ENCODE results near the gene GRIN2A.

Gene GRIN2A

DNA sequence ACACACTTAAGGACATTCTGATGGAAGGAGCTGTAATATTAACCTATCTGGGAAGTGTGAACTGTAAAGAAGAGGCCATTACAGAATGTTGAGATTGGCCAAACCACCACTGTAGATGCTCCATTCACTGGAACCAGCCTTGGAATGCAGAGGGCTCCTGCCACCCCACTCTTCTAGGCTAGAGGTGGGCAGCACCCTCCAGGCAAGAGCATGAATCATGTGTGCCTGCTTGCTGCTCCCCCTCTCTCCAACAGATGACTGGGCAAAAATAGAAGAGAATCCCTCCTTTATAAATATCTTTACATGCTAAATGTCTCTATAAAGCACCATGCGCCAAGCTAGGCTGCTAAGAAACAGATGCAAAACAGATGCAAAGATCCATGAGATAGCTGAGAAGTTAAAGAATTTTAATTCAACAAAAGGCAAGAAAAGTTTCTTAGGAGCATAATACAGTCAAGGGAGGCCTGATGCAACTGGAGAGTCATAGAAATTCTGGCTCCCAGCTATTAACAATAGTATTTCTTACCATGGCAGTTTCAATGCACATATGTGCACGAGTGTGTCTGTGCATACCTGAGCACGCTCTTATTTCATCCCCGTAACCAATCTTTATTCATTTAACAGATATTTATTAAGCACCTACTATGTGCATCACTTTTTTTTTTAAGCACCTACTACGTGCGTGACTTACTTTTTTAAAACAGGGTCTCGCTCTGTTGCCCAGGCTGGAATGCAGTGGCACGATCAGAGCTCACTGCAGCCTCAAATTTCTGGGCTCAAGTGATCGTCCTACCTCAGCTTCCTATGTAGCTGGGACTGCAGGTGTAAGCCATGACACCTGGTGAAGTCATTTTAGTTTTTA is 53.6 kb downstream of the GRIN2A start:
- Histone ChIP-seq H3K27ac (ENCODE audit: low read length, poor library complexity, severe bottlenecking) (no peak overlapping the region), H4K8ac (ENCODE audit: low read length) (no peak overlapping the region), H3K36me3 (ENCODE audit: control insufficient read depth in 1 of 2, insufficient read depth in 2 of 2, low read depth in 1 of 2, low read length in 2 of 2) (no peaks in the 10 kb centered on the region), H3K4me2 (ENCODE audit: low read length, poor library complexity, severe bottlenecking) (no peak overlapping the region), H3K4me1 (ENCODE audit: control insufficient read depth, insufficient read depth, low read depth, low read length) (no peaks in the 10 kb centered on the region), H2BK12ac (ENCODE audit: low read length in 2 of 2) (no peak overlapping the region), H3K4me3 (ENCODE audit: insufficient read depth in 1 of 2, low read depth in 1 of 2, low read length in 2 of 2) (no peak overlapping the region), H4K91ac (ENCODE audit: low read length) (no peak overlapping the region), H3K14ac (ENCODE audit: low read length in 2 of 2) (no peak overlapping the region), H2AK5ac (ENCODE audit: low read length, severe bottlenecking) (no peak overlapping the region), H3K9ac (ENCODE audit: low read length) (no peak overlapping the region), H3K23ac (ENCODE audit: low read length in 2 of 2) (no peak overlapping the region), H2BK5ac (ENCODE audit: low read depth, low read length, poor library complexity, severe bottlenecking) (no peak overlapping the region), H2BK120ac (ENCODE audit: low read depth, low read length) (no peak overlapping the region), H3K79me1 (replicated peaks; ENCODE audit: low read length, poor library complexity, severe bottlenecking) (no peaks in the 10 kb centered on the region), H3K9me3 (ENCODE audit: control insufficient read depth, low read length) (no peaks in the 10 kb centered on the region), H3K18ac (ENCODE audit: low read depth in 1 of 2, low read length in 2 of 2) (no peak overlapping the region), H3K4ac (ENCODE audit: low read depth in 1 of 2, low read length in 2 of 2) (no peak overlapping the region), H3K27me3 (ENCODE audit: control insufficient read depth in 1 of 2, insufficient read depth in 1 of 2, low read length in 2 of 2) (no peaks in the 10 kb centered on the region), H2BK15ac (ENCODE audit: low read depth, poor library complexity, severe bottlenecking) (no peak overlapping the region), H2AFZ (ENCODE audit: low read depth, low read length) (no peak overlapping the region)
- 69% methylated on average over 8 of the region's 9 CpGs for WGBS
- no peak for DNase-seq

DNA sequence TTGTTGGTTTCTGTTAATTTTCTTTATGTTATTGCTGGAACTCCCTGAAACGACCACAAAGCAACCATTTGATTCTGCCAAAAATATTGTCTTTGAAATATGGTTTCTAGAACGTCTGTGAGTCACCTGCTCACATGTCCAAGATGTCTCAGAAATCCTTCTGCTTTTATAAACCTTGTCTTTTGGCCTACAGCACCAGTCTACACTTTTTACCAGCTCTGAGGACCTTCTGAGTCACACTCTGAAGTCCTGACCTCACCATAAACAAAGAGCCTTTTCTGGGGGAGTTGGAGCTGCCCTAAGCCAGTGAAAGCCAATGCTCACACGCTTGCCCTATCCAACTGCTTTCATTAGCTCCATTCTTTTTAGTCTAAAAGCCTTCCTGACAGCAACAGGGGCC is 55.5 kb downstream of the GRIN2A start:
- Histone ChIP-seq H3K14ac (ENCODE audit: low read length in 2 of 2) (no peak overlapping the region), H3K18ac (ENCODE audit: low read depth in 1 of 2, low read length in 2 of 2) (no peak overlapping the region), H4K8ac (ENCODE audit: low read length) (no peak overlapping the region), H2BK120ac (ENCODE audit: low read depth, low read length) (no peak overlapping the region), H2BK5ac (ENCODE audit: low read depth, low read length, poor library complexity, severe bottlenecking) (no peak overlapping the region), H3K79me1 (replicated peaks; ENCODE audit: low read length, poor library complexity, severe bottlenecking) (no peaks in the 10 kb centered on the region), H3K4me2 (ENCODE audit: low read length, poor library complexity, severe bottlenecking) (no peak overlapping the region), H3K4me1 (ENCODE audit: control insufficient read depth, insufficient read depth, low read depth, low read length) (no peaks in the 10 kb centered on the region), H3K9me3 (ENCODE audit: control insufficient read depth, low read length) (no peaks in the 10 kb centered on the region), H3K36me3 (ENCODE audit: control insufficient read depth in 1 of 2, insufficient read depth in 2 of 2, low read depth in 1 of 2, low read length in 2 of 2) (no peaks in the 10 kb centered on the region), H3K27ac (ENCODE audit: low read length, poor library complexity, severe bottlenecking) (no peak overlapping the region), H4K91ac (ENCODE audit: low read length) (no peak overlapping the region), H2BK15ac (ENCODE audit: low read depth, poor library complexity, severe bottlenecking) (no peak overlapping the region), H3K4ac (ENCODE audit: low read depth in 1 of 2, low read length in 2 of 2) (no peak overlapping the region), H3K9ac (ENCODE audit: low read length) (peak overlapping the region; percentile 61), H3K4me3 (ENCODE audit: insufficient read depth in 1 of 2, low read depth in 1 of 2, low read length in 2 of 2) (no peak overlapping the region), H3K27me3 (ENCODE audit: control insufficient read depth in 1 of 2, insufficient read depth in 1 of 2, low read length in 2 of 2) (no peaks in the 10 kb centered on the region), H2AK5ac (ENCODE audit: low read length, severe bottlenecking) (no peak overlapping the region), H3K23ac (ENCODE audit: low read length in 2 of 2) (no peak overlapping the region), H2BK12ac (ENCODE audit: low read length in 2 of 2) (no peak overlapping the region), H2AFZ (ENCODE audit: low read depth, low read length) (no peak overlapping the region)
- WGBS: 19% methylated on average over 3 of the region's 3 CpGs
- DNase-seq: peak; percentile 66

- peak overlapping the region; percentile 53 for H3K9ac ChIP-seq (ENCODE audit: low read length)
- H3K27ac ChIP-seq (ENCODE audit: low read length, poor library complexity, severe bottlenecking): no peak overlapping the region
- H2BK15ac ChIP-seq (ENCODE audit: low read depth, poor library complexity, severe bottlenecking): no peak overlapping the region
- no peak overlapping the region for H3K4me2 ChIP-seq (ENCODE audit: low read length, poor library complexity, severe bottlenecking)
- no peaks in the 10 kb centered on the region for H3K27me3 ChIP-seq (ENCODE audit: control insufficient read depth in 1 of 2, insufficient read depth in 1 of 2, low read length in 2 of 2)
- H3K23ac ChIP-seq (ENCODE audit: low read length in 2 of 2): no peak overlapping the region
- H3K36me3 ChIP-seq (ENCODE audit: control insufficient read depth in 1 of 2, insufficient read depth in 2 of 2, low read depth in 1 of 2, low read length in 2 of 2): no peaks in the 10 kb centered on the region
- no peak overlapping the region for H4K8ac ChIP-seq (ENCODE audit: low read length)
- H3K4me1 ChIP-seq (ENCODE audit: control insufficient read depth, insufficient read depth, low read depth, low read length): no peaks in the 10 kb centered on the region
- DNase-seq: peak; percentile 4
- no peak overlapping the region for H2AK5ac ChIP-seq (ENCODE audit: low read length, severe bottlenecking)
- H4K91ac ChIP-seq (ENCODE audit: low read length): no peak overlapping the region
- no peak overlapping the region for H3K18ac ChIP-seq (ENCODE audit: low read depth in 1 of 2, low read length in 2 of 2)
- peak overlapping the region in 1 of 2 experiments; percentile 27 for H3K4me3 ChIP-seq (ENCODE audit: insufficient read depth in 1 of 2, low read depth in 1 of 2, low read length in 2 of 2)
- H2AFZ ChIP-seq (ENCODE audit: low read depth, low read length): no peak overlapping the region
- H3K14ac ChIP-seq (ENCODE audit: low read length in 2 of 2): no peak overlapping the region
- H2BK12ac ChIP-seq (ENCODE audit: low read length in 2 of 2): no peak overlapping the region
- WGBS: 71% methylated on average over 5 of the region's 5 CpGs
- no peak overlapping the region for H2BK120ac ChIP-seq (ENCODE audit: low read depth, low read length)
- no peak overlapping the region for H3K4ac ChIP-seq (ENCODE audit: low read depth in 1 of 2, low read length in 2 of 2)
- H2BK5ac ChIP-seq (ENCODE audit: low read depth, low read length, poor library complexity, severe bottlenecking): no peak overlapping the region
- H3K9me3 ChIP-seq (ENCODE audit: control insufficient read depth, low read length): no peaks in the 10 kb centered on the region
- no peaks in the 10 kb centered on the region for H3K79me1 ChIP-seq (replicated peaks; ENCODE audit: low read length, poor library complexity, severe bottlenecking)
Measured at GRCh38 chr16:10123141-10123540, 59.1 kb downstream of the GRIN2A start.

DNA sequence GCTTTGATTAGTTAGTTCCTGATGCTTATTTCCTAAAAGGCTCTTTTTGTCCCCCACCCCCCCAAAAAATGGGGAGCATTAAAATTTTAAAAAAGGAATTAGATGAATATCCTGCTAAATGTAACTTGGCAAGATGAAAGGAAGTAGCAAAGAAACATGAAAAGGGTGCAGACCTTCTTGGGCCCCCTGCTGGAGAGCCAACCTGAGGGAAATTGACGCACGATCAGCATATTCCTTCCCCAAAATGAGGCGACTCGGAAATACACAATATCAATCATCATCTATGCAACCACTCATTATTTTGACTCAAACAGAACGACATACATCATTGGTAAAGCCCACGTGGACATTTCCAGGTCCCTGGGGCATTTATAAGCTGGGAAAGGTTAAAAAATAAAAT is 59.7 kb downstream of the GRIN2A start:
- no peak overlapping the region for H3K4me2 ChIP-seq (ENCODE audit: low read length, poor library complexity, severe bottlenecking)
- H3K4me3 ChIP-seq (ENCODE audit: insufficient read depth in 1 of 2, low read depth in 1 of 2, low read length in 2 of 2): peak overlapping the region in 1 of 2 experiments; percentile 27
- no peak overlapping the region for H3K4ac ChIP-seq (ENCODE audit: low read depth in 1 of 2, low read length in 2 of 2)
- no peaks in the 10 kb centered on the region for H3K9me3 ChIP-seq (ENCODE audit: control insufficient read depth, low read length)
- H4K91ac ChIP-seq (ENCODE audit: low read length): no peak overlapping the region
- no peaks in the 10 kb centered on the region for H3K4me1 ChIP-seq (ENCODE audit: control insufficient read depth, insufficient read depth, low read depth, low read length)
- no peaks in the 10 kb centered on the region for H3K36me3 ChIP-seq (ENCODE audit: control insufficient read depth in 1 of 2, insufficient read depth in 2 of 2, low read depth in 1 of 2, low read length in 2 of 2)
- no peak overlapping the region for H2AK5ac ChIP-seq (ENCODE audit: low read length, severe bottlenecking)
- H2AFZ ChIP-seq (ENCODE audit: low read depth, low read length): no peak overlapping the region
- no peak overlapping the region for H2BK12ac ChIP-seq (ENCODE audit: low read length in 2 of 2)
- no peaks in the 10 kb centered on the region for H3K79me1 ChIP-seq (replicated peaks; ENCODE audit: low read length, poor library complexity, severe bottlenecking)
- H2BK15ac ChIP-seq (ENCODE audit: low read depth, poor library complexity, severe bottlenecking): no peak overlapping the region
- WGBS: 59% methylated on average over 4 of the region's 6 CpGs
- H3K27ac ChIP-seq (ENCODE audit: low read length, poor library complexity, severe bottlenecking): no peak overlapping the region
- no peak overlapping the region for H3K14ac ChIP-seq (ENCODE audit: low read length in 2 of 2)
- H2BK120ac ChIP-seq (ENCODE audit: low read depth, low read length): no peak overlapping the region
- no peak overlapping the region for H3K23ac ChIP-seq (ENCODE audit: low read length in 2 of 2)
- H4K8ac ChIP-seq (ENCODE audit: low read length): no peak overlapping the region
- H3K18ac ChIP-seq (ENCODE audit: low read depth in 1 of 2, low read length in 2 of 2): peak overlapping the region in 1 of 2 experiments; percentile 12
- DNase-seq: peak; percentile 10
- H3K27me3 ChIP-seq (ENCODE audit: control insufficient read depth in 1 of 2, insufficient read depth in 1 of 2, low read length in 2 of 2): no peaks in the 10 kb centered on the region
- H3K9ac ChIP-seq (ENCODE audit: low read length): peak overlapping the region; percentile 53
- no peak overlapping the region for H2BK5ac ChIP-seq (ENCODE audit: low read depth, low read length, poor library complexity, severe bottlenecking)
